Measurements from ENCODE around the gene CCDC54.
"Not testable (repeated sequence)": the region's sequence is repeated elsewhere in the genome, so short reads cannot be mapped to it uniquely, and the experiment has no call there.

DNA sequence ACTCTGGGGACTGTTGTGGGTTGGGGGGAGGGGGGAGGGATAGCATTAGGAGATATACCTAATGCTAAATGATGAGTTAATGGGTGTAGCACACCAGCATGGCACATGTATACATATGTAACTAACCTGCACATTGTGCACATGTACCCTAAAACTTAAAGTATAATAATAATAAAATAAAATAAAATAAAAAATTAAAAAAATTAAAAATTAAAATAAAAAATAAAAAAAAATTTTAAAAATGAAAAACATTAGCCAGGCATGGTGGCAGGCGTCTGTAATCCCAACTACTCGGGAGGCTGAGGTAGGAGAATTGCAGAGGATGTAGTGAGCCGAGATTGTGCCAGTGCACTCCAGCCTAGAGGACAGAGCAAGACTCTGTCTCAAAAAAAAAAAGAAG is 37.5 kb upstream of the CCDC54 start:
- not testable (repeated sequence) for TF ChIP-seq POLR2A (IDR thresholded peaks at IDR 0.05)
- TF ChIP-seq, protein P1, sequence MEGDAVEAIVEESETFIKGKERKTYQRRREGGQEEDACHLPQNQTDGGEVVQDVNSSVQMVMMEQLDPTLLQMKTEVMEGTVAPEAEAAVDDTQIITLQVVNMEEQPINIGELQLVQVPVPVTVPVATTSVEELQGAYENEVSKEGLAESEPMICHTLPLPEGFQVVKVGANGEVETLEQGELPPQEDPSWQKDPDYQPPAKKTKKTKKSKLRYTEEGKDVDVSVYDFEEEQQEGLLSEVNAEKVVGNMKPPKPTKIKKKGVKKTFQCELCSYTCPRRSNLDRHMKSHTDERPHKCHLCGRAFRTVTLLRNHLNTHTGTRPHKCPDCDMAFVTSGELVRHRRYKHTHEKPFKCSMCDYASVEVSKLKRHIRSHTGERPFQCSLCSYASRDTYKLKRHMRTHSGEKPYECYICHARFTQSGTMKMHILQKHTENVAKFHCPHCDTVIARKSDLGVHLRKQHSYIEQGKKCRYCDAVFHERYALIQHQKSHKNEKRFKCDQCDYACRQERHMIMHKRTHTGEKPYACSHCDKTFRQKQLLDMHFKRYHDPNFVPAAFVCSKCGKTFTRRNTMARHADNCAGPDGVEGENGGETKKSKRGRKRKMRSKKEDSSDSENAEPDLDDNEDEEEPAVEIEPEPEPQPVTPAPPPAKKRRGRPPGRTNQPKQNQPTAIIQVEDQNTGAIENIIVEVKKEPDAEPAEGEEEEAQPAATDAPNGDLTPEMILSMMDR (IDR thresholded peaks at IDR 0.05), result not testable (repeated sequence)

Data from body of pancreas (tissue), 4 donors.